Stimulated activated CD8-positive, alpha-beta memory T cell treated with anti-CD3 and anti-CD28 coated beads, Interleukin-12 subunit alpha, Interleukin-12 subunit beta, amount 100 ng/mL, for 1 hour (primary cell): ENCODE data around the gene APC2.
"Not testable (repeated sequence)": the region's sequence is repeated elsewhere in the genome, so short reads cannot be mapped to it uniquely, and the experiment has no call there.

Source experiments
- DNase-seq: peaks from one replicate; pipeline ENCODE4 v3.0.0-alpha.2; 2020; ENCODE audit warnings: low read depth

The APC2 gene

GRCh38 chr19:1430246-1430645 is 19.7 kb upstream of the APC2 start:
- DNase-seq = no peak

- no peak for DNase-seq
These were observed 18.0 kb upstream of the APC2 start for GRCh38 chr19:1431759-1432506.

- no peak for DNase-seq
These were observed 17.4 kb upstream of the APC2 start for GRCh38 chr19:1432507-1432887.

GRCh38 chr19:1433119-1434039 is 16.5 kb upstream of the APC2 start:
- no peak for DNase-seq

- no peak for DNase-seq
These were observed 15.9 kb upstream of the APC2 start for GRCh38 chr19:1434040-1434366.

- no peak for DNase-seq
These were observed 15.3 kb upstream of the APC2 start for GRCh38 chr19:1434577-1435060.

GRCh38 chr19:1435378-1435989 is 14.4 kb upstream of the APC2 start:
- DNase-seq = no peak

- DNase-seq = no peak
These were observed 12.3 kb upstream of the APC2 start for GRCh38 chr19:1437609-1438008.

- peak; percentile 94 for DNase-seq
These were observed 11.6 kb upstream of the APC2 start, which contains the start of gene RPS15 for GRCh38 chr19:1438035-1438932. TSS of gene RPS15 (plus strand) at chr19:1438396. CDS start at chr19:1438426, 30 bp downstream.

- no peak for DNase-seq
These were observed 11.0 kb upstream of the APC2 start for GRCh38 chr19:1438933-1439354.

GRCh38 chr19:1439525-1440417 is 10.2 kb upstream of the APC2 start:
- DNase-seq = not testable (repeated sequence)

- DNase-seq = no peak
These were observed 9.5 kb upstream of the APC2 start for GRCh38 chr19:1440418-1440801.

GRCh38 chr19:1441022-1441426 is 8.9 kb upstream of the APC2 start:
- DNase-seq = no peak

GRCh38 chr19:1441677-1442438 is 8.1 kb upstream of the APC2 start:
- DNase-seq = no peak

GRCh38 chr19:1445185-1445931 is 4.6 kb upstream of the APC2 start:
- peak; percentile 53 for DNase-seq

GRCh38 chr19:1445932-1446712 is 3.8 kb upstream of the APC2 start:
- DNase-seq = no peak

- DNase-seq = no peak
These were observed 3.0 kb upstream of the APC2 start for GRCh38 chr19:1446713-1447481.
